Fibroblast of skin of right biceps (primary cell): Measurements from ENCODE around the gene ZBTB21.
"Not testable (repeated sequence)": the region's sequence is repeated elsewhere in the genome, so short reads cannot be mapped to it uniquely, and the experiment has no call there.

Experiments used
- DNase-seq: peaks from one replicate; pipeline ENCODE4 v3.0.0-alpha.2; 2013

The ZBTB21 gene

GRCh38 chr21:41949631-41950030 lies 60.5 kb downstream of the ZBTB21 start:
- DNase-seq, result not testable (repeated sequence)

GRCh38 chr21:41948901-41949300 lies 61.3 kb downstream of the ZBTB21 start:
- no peak for DNase-seq

GRCh38 chr21:41948078-41948895 lies 61.9 kb downstream of the ZBTB21 start:
- DNase-seq, result no peak

GRCh38 chr21:41945982-41946381 lies 64.2 kb downstream of the ZBTB21 start:
- DNase-seq, result no peak

GRCh38 chr21:41943851-41944250 lies 66.3 kb downstream of the ZBTB21 start:
- DNase-seq, result no peak

GRCh38 chr21:41942457-41942856 lies 67.7 kb downstream of the ZBTB21 start:
- no peak for DNase-seq

- DNase-seq, result no peak
Measured at GRCh38 chr21:41941941-41942340, 68.2 kb downstream of the ZBTB21 start.

- no peak for DNase-seq
Measured at GRCh38 chr21:41940431-41940830, 69.7 kb downstream of the ZBTB21 start.

GRCh38 chr21:41939391-41939790 lies 70.8 kb downstream of the ZBTB21 start:
- DNase-seq, result no peak
